GM18508 (cell line): ENCODE results near the gene KLHL30.

Experiments
- ATAC-seq: cut with Tn5 transposase; IDR thresholded peaks from one replicate; pipeline ENCODE4 v1.9.1; 2021; ENCODE audit warnings: moderate number of reproducible peaks; ENCODE audit not compliant: insufficient read depth, unreplicated experiment

KLHL30 gene

DNA sequence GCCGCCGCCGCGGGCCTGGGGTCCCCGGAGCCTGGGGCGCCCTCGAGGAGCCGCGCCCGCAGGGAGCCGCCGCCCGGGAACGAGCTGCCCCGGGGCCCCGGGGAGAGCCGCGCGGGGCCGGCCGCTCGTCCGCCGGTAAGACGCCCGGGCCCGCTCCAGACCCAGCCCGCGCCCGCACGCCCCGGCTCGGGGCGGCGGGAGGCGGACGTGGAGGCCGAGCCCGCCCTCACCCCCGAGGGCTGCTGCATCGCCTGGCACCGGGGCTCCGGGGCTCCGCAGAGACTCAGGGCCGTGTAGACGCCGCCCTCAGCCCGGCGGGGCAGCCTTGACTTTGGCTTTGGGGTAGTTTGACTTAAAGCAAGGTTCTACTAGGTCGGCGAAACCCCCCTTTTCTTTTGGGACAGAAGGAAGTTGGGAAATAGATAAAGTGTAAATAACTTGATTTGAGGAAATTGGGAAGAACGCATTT is 20.6 kb downstream of the KLHL30 start:
- no peak for ATAC-seq

- no peak for ATAC-seq
These were observed 21.3 kb downstream of the KLHL30 start for GRCh38 chr2:238159661-238160205.

DNA sequence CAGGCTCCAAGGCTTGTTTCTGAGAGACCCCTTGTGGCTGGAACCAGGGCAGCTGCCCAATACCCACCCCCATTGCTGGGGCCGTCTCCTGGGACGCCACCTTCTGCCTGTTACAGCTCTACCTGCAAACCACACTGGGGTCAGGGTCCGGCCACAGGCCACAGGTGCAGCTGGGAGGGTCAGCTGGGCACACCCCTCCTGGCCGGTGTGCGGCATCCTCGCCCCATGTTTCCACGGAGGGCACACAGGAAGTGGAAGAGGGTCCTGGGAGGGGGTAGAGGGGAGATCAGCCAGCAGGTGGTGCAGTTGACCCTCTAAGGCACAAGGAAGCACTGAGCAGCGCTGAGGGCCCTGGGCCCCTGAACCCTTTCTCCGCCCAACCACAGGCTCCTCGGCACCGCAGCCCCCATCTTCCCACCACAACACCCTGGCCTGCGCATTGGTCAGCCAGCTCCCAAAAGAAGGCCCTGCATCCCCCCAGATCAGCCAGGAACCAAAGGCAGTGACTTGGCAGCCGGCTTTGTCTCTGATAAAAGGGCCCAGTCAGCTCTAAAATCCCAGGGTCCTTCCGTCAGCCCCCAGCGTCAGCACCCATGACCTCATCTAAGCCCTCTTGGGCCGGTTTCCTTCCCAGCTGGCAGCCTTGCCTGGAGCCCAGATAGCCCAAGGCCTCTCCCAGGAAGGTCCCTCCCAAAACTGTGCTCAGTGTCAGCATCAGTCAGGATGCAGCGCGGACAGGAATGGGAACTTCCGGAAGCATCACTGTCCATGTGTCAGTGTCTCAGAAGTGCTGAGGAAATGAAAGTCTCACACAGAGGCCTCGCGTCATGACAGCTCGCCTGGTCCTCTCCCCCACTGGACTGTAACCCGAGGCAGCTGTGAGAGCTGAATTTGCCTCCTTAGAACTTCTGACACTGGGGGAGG is 22.0 kb downstream of the KLHL30 start:
- ATAC-seq: no peak

DNA sequence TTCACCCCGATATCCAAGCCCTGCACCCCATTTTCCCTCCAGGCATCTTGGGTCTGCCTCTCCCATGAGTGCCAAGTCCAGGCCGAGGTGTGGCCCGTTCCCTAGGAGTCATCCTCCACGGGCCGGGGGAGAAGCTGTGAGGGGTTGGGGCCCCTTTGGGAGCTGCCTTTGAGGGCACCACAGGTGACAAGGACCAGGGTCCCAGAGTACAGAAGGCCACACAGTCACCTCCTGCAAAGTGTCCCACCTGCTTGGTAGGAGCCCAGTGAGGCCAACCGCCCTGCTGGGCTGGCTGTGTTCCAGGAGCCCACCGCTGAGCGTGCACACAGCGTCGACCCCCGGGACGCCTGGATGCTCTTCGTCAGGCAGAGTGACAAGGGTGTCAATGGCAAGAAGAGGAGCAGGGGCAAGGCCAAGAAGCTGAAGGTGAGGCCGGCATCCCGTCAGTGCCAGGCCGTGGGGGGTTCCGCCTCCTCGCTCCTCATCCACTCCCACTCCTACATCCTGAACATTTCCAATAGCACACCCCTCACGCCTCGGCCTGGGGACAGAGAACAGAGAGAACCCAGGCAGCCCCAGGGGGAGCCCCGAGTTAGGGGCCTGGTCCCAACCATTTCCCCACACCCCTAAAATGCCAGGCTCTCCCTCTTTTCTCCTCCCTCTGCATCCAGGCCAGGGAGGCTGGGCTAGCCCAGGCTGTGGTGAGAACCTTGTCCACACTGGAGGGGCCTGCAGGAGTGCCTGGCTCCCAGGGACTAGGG is 23.0 kb downstream of the KLHL30 start:
- no peak for ATAC-seq

DNA sequence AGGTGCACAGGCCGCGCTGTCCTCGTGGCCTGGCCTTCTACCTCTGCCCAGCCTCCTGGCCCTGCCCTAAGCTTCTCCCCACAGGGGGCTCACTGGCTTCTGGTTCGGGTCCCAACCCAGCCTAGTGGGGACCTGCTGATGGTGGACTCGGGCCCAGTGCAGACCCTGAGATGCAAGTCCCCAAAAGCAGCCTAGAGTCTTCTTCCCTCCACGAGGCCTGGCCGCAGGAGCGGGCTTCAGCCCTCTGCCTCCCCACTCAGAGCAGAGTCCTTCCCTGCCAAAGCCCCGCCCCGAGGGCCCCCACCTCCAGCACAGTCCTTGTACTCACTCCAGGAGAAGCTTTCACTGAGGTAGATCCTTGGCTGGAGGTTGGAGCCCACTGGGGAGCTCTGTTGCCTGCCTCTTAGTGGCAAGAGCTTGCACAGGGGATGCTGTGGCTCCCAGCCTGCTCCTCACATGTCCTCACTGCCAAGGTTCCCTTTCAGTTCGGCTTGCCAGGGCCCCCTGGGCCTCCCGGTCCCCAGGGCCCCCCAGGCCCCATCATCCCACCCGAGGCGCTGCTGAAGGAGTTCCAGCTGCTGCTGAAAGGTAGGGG is 23.9 kb downstream of the KLHL30 start:
- ATAC-seq: no peak

- no peak for ATAC-seq
These were observed 24.5 kb downstream of the KLHL30 start for GRCh38 chr2:238162846-238163441.

DNA sequence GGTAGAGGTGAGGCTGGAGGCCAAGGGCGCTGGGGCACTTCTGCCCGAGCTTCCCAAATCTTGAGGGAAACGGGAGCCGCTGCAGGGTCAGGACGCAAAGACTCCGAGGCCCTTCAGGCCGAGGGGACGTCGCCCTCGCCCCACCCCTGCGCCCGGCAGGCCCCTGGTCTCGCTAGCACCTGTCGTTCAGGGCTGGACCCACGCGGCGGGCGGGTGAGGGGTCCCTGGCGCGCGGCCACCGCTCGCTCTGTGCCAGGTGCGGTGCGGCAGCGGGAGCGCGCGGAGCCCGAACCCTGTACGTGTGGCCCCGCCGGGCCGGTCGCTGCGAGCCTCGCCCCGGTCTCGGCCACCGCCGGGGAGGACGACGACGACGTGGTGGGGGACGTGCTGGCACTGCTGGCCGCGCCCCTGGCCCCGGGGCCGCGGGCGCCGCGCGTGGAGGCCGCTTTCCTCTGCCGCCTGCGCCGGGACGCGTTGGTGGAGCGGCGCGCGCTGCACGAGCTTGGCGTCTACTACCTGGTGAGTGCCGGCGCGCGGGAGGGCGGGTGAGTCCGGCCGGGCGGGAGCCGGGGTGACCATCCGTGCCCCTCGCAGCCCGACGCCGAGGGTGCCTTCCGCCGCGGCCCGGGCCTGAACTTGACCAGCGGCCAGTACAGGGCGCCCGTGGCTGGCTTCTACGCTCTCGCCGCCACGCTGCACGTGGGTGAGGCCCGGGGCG is 25.2 kb downstream of the KLHL30 start:
- no peak for ATAC-seq

- no peak for ATAC-seq
These were observed 26.4 kb downstream of the KLHL30 start for GRCh38 chr2:238164906-238165287.

DNA sequence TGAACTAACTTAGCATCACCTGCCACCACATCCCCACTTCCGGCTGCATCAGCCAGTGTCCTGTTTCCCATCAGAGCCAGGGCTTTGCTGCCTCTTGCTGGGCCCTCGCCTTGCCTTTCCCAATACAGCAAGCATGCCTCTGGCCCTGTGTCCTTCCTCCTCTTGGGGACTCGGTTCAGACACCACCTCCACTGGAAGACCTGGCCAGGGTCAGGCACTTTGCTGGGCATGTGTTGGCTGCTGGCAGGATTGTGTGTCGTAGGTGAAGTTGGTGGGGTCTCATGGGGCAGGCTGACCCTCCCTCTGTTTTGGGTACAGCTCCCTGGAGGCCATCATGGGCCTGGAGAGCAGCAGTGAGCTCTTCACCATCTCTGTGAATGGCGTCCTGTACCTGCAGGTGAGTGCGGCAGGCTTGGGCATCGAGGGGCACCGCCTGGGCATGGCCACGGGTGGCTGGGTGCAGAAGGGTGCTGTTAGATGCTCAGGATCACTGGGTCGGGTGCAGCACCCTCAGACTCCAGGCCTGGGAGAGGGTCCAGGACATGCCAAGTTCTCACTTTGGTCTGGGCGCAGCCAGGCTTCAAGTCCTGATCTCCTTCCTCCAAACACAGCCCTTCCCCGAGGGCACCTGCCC is 26.9 kb downstream of the KLHL30 start:
- no peak for ATAC-seq

DNA sequence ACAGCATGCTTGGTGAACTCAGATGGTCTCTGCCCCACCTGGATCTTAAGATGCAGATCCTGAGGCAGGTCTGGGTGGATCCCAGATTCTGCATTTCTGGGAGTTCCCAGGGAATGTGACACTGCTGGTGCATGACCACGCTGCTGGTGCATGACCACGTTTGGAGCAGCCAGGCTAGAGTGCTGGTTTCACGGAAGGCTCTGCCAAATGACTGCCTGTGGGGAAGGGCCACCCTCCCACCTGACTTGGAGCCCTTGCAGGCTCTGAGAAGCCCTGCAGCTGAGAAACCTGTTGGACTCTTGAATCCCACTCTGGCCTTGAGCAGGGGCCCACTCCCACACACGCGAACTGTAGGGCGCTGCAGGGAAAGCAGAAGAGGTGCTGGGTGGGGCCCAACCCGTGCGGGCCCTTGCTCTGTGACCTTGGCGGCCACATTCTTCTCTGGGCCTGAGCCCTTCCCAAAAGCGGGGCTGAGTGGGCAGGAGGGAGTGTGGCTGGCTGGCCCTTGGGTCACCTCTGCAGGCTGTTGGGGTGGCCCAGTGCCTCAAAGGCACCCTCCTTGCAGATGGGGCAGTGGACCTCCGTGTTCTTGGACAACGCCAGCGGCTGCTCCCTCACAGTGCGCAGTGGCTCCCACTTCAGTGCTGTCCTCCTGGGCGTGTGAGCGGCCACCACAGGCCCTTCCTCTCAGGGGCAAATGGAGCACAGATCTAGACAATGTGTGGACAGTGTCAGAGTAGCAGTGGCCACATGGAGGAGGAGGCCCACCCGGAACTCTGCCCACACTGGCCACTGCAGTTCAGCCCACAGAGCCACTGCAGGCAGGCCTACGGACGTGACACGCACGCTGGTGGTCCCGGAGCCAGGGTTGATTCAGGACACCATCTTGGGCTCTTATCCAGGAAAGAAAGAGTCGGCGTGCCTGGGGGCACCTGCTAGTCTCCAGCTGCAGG is 28.2 kb downstream of the KLHL30 start:
- no peak for ATAC-seq

DNA sequence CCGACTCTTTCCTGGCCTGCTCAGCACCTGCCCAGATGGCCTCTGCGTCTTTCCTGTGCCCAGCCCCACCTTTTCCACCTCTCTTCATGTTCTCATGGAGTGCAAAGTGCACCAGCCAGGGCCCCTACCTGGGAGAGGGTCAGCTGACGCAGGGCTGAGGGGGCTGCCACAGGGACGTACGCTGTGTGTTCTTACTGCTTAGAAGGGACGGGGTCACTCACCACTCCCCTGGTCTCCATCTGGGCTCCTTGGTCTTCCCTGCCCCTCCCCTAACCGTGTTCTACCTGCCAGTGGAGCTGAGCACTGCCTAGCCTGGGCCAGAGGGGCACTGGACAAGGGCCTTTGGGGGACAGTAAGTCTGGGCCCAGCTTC is 28.9 kb downstream of the KLHL30 start:
- no peak for ATAC-seq

GRCh38 chr2:238167761-238168160 is 29.3 kb downstream of the KLHL30 start:
- no peak for ATAC-seq

DNA sequence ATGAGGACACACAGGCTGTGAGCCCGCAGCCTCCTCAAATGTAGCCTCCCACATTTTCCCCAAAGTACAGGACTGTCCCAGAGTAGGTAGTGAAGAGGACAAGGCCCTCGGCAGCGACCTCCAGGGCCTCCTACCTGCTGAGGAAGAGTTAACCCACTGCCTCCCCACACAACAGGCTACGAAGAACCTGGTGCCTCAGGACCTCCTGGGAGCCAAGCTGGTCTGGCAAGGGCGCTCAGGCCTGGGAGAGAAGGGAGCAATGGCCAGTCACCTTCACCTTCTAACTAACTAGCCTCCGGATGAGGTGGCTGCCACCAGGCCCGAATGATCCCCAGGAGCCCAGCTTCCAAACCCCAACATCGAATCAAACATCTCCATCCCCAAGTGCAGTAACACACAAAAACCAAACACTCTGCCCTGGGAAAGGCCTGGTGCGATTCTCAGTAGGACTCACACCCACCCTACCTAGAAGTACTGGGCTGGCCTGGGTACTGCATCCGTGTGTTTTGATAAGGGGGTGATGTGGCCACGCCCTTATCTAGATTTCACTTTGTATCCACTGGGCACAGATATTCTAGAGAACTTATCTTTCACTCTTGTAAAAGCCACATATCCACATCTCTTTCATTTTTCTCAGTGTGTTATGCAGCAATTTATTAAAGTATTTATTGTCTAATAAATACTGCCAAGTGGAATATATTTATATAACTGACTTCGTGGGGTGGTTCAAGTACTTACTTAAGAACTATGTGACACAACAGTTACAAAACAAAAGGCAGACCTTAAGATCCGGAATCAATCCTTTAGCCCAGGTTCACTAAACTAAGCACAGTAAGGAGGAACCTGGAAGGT is 30.0 kb downstream of the KLHL30 start:
- no peak for ATAC-seq

- no peak for ATAC-seq
These were observed 30.7 kb downstream of the KLHL30 start for GRCh38 chr2:238169048-238169707.

DNA sequence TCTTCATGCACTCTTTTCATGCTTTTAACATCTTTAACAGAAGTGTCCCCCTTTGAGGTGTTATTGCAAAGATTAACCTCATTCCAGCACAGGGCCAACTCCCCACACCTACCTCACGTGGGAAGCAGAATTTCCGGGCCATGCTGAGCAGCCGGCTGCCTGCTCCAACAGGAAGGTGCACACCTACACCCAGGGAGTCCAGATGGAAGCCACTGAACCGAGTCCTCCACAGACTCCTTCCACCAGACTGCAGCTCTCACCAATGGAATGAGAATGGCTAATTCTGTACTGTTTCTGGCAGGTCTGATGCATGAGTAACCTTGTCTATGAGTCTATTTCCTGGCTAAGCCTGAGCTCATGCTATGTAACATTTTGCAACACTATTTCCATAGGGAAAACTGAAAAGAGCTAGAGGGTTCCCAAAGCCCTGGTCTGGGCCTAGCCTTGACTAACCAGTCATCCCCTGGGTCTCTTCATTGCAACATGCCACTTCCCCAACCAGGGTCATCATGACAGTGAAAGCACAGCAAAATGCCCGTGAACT is 31.3 kb downstream of the KLHL30 start:
- no peak for ATAC-seq

GRCh38 chr2:238170386-238171071 is 32.1 kb downstream of the KLHL30 start:
- ATAC-seq: no peak
